Measurements from ENCODE around the gene PDSS2. TPM values are rescaled to one million over a fixed set of nuclear protein-coding genes. Genes with fewer than 3 reads are reported as not detected.

The PDSS2 gene
- total and polyA plus RNA-seq, 2 of the 8 experiments (the other 6 are each of a cell fraction or from before 2014, with no cell fraction given): 10.7 to 16.1 TPM

GRCh38 chr6:107470364-107470763, 11.0 kb upstream of the PDSS2 start:
- Histone ChIP-seq H3K4me1 (replicated peaks in 1 of 4; ENCODE audit: control insufficient read depth in 3 of 4, insufficient read depth in 4 of 4, low read length in 3 of 4) (peaks cover 0 to 10% (median 4%) of the 10 kb centered on the region in 4 experiments; a peak in 6 of 7 replicates), H3K23me2 (ENCODE audit: low read depth, low read length) (no peaks in the 10 kb centered on the region), H3K23ac (ENCODE audit: insufficient read length) (no peak overlapping the region), H2BK12ac (ENCODE audit: low read depth, low read length) (no peak overlapping the region), H3K79me1 (ENCODE audit: low read depth, low read length) (no peaks in the 10 kb centered on the region), H3K18ac (ENCODE audit: extremely low read depth, low read length) (no peak overlapping the region), H3K4ac (replicated peaks; ENCODE audit: insufficient read length, low read depth, low read length) (no peak overlapping the region), H3K79me2 (ENCODE audit: control insufficient read depth in 1 of 2, insufficient read depth in 2 of 2, low read length in 2 of 2) (no peaks in the 10 kb centered on the region), H3K9ac (replicated peaks in 1 of 4; ENCODE audit: extremely low read depth in 1 of 4, low read depth in 3 of 4, low read length in 3 of 4) (no peak overlapping the region), H3K36me3 (ENCODE audit: control insufficient read depth in 2 of 4, insufficient read depth in 4 of 4, low read length in 3 of 4) (no peaks in the 10 kb centered on the region), H2BK15ac (ENCODE audit: low read length) (no peak overlapping the region), H3K56ac (replicated peaks; ENCODE audit: insufficient read length, low read depth, low read length) (no peak overlapping the region), H4K8ac (ENCODE audit: extremely low read depth, insufficient read depth, low read length) (no peak overlapping the region), H3K4me3 (ENCODE audit: extremely low read depth in 1 of 4, insufficient read depth in 2 of 4, low read depth in 3 of 4, low read length in 4 of 4) (no peak overlapping the region), H2BK20ac (ENCODE audit: low read length) (no peak overlapping the region), H3K27me3 (replicated peaks in 1 of 4; ENCODE audit: control insufficient read depth in 3 of 4, extremely low read depth in 1 of 4, insufficient read depth in 3 of 4, low read length in 3 of 4) (no peaks in the 10 kb centered on the region), H3K4me2 (ENCODE audit: insufficient read depth in 1 of 2, low read depth in 2 of 2, low read length in 2 of 2) (no peak overlapping the region), H4K20me1 (replicated peaks in 1 of 2; ENCODE audit: control insufficient read depth in 1 of 2, insufficient read depth in 2 of 2, low read length in 2 of 2) (no peaks in the 10 kb centered on the region), H3K27ac (ENCODE audit: low read depth, low read length) (no peak overlapping the region), H3K14ac (ENCODE audit: insufficient read length) (no peak overlapping the region), H3K9me3 (ENCODE audit: insufficient read depth in 2 of 2, low read depth in 1 of 2, low read length in 1 of 2) (no peaks in the 10 kb centered on the region), H2AK5ac (ENCODE audit: low read depth, low read length) (no peak overlapping the region), H2BK120ac (replicated peaks; ENCODE audit: low read depth, low read length) (no peak overlapping the region), H2AFZ (ENCODE audit: low read length) (no peak overlapping the region), H2BK5ac (ENCODE audit: low read depth, low read length) (no peak overlapping the region), H4K5ac (ENCODE audit: insufficient read length, low read depth, low read length) (no peak overlapping the region), H4K91ac (replicated peaks; ENCODE audit: insufficient read length, low read length) (no peak overlapping the region)
- no peak for TF ChIP-seq TBP (IDR thresholded peaks at IDR 0.05; ENCODE audit: low read depth, low read length)
- TF ChIP-seq KDM4A (IDR thresholded peaks at IDR 0.05; ENCODE audit: low read depth, low read length, severe bottlenecking): no peak
- TF ChIP-seq BACH1 (IDR thresholded peaks at IDR 0.05; ENCODE audit: low read length): no peak
- TF ChIP-seq EZH2 (IDR thresholded peaks at IDR 0.05; ENCODE audit: low read depth, low read length, severe bottlenecking): no peak
- TF ChIP-seq TAF1 (IDR thresholded peaks at IDR 0.05; ENCODE audit: low read depth, low read length): no peak
- no peak for TF ChIP-seq HDAC6 (IDR thresholded peaks at IDR 0.05; ENCODE audit: low read depth, low read length)
- no peak for TF ChIP-seq SRF (IDR thresholded peaks at IDR 0.05; ENCODE audit: low read depth, low read length)
- no peak for TF ChIP-seq JUN (IDR thresholded peaks at IDR 0.05; ENCODE audit: low read depth, low read length)
- no peak for TF ChIP-seq TCF12 (IDR thresholded peaks at IDR 0.05; ENCODE audit: low read depth, low read length)
- no peak for TF ChIP-seq GABPA (IDR thresholded peaks at IDR 0.05; ENCODE audit: borderline replicate concordance, insufficient read depth, low read length)
- FAIRE-seq (no peak), DNase-seq (ENCODE audit: low read depth in 1 of 2, low spot score in 2 of 2) (no peak)
- 81% methylated on average over 1 of the region's 1 CpG; no CpG with 5 or more reads in 1 of the 2 experiments for WGBS, 2 experiments (ENCODE audit: extremely low coverage in 1 of 2, insufficient coverage in 1 of 2, insufficient read length in 1 of 2, insufficient replicate concordance in 2 of 2, low coverage in 1 of 2, low lambda C conversion rate in 2 of 2, missing lambda C conversion rate in 1 of 2)
- ChIA-PET POLR2A (ENCODE audit: partially characterized antibody) (interaction anchor here (1.3 to 1.8 kb wide), 2 partner anchors 10 to 11 kb away, joined by 4 to 6 read pairs; partner anchors contain the start of gene PDSS2), CTCF (ENCODE audit: partially characterized antibody) (interaction anchor here (0.6 to 1.2 kb wide), 3 partner anchors 14 to 185 kb away, joined by 3 read pairs; no protein-coding TSS in a partner anchor)
